Stomach smooth muscle (tissue), 2 donors: ENCODE results near the gene EFNB2.

Experiments used
- H3K27ac ChIP-seq: one replicate; pipeline ENCODE4 v1.7.0; 2013; ENCODE audit warnings: mild to moderate bottlenecking, low read length, inconsistent platforms
- H3K27me3 ChIP-seq, 2 donors: one replicate each; pipeline ENCODE4 v1.7.0; 2013; ENCODE audit warnings: low read length in 2 of 2; ENCODE audit not compliant: insufficient read depth in 2 of 2, control insufficient read depth in 1 of 2
- H3K36me3 ChIP-seq, 2 donors: one replicate each; pipeline ENCODE4 v1.7.0; 2013; ENCODE audit warnings: low read length in 2 of 2; ENCODE audit not compliant: control insufficient read depth in 2 of 2, insufficient read depth in 2 of 2
- H3K4me1 ChIP-seq: one replicate; pipeline ENCODE4 v1.7.0; 2013; ENCODE audit warnings: low read length; ENCODE audit not compliant: control insufficient read depth, insufficient read depth
- H3K4me3 ChIP-seq, 2 donors: one replicate each; pipeline ENCODE4 v1.7.0; 2013; ENCODE audit warnings: low read length in 2 of 2
- H3K9ac ChIP-seq, 2 donors: one replicate each; pipeline ENCODE4 v1.7.0; 2013; ENCODE audit warnings: low read length in 2 of 2, mild to moderate bottlenecking in 1 of 2
- H3K9me3 ChIP-seq, 2 donors: one replicate each; pipeline ENCODE4 v1.7.0; 2013; ENCODE audit warnings: low read length in 2 of 2; ENCODE audit not compliant: control insufficient read depth in 2 of 2
- donor health status: healthy.
- donor health status: Pancreatic carcinoma.

The EFNB2 gene

GRCh38 chr13:106477303-106477702 lies 58.2 kb downstream of the EFNB2 start:
- H3K4me1 ChIP-seq, result peaks cover 15% of the 10 kb centered on the region
- no peaks in the 10 kb centered on the region for H3K9me3 ChIP-seq
- no peaks in the 10 kb centered on the region for H3K36me3 ChIP-seq
- no peak overlapping the region for H3K27ac ChIP-seq
- H3K9ac ChIP-seq, result no peak overlapping the region
- H3K27me3 ChIP-seq, result no peaks in the 10 kb centered on the region
- no peak overlapping the region for H3K4me3 ChIP-seq

- H3K36me3 ChIP-seq, result no peaks in the 10 kb centered on the region
- H3K27me3 ChIP-seq, result no peaks in the 10 kb centered on the region
- no peak overlapping the region for H3K9ac ChIP-seq
- no peaks in the 10 kb centered on the region for H3K9me3 ChIP-seq
- no peak overlapping the region for H3K4me3 ChIP-seq
- peaks cover 21% of the 10 kb centered on the region for H3K4me1 ChIP-seq
- no peak overlapping the region for H3K27ac ChIP-seq
These were observed 59.6 kb downstream of the EFNB2 start for GRCh38 chr13:106475852-106476251.

GRCh38 chr13:106474912-106475311 lies 60.5 kb downstream of the EFNB2 start:
- H3K4me3 ChIP-seq, result no peak overlapping the region
- H3K27me3 ChIP-seq, result no peaks in the 10 kb centered on the region
- H3K4me1 ChIP-seq, result peaks cover 18% of the 10 kb centered on the region
- H3K36me3 ChIP-seq, result no peaks in the 10 kb centered on the region
- no peak overlapping the region for H3K9ac ChIP-seq
- H3K9me3 ChIP-seq, result no peaks in the 10 kb centered on the region
- H3K27ac ChIP-seq, result no peak overlapping the region

GRCh38 chr13:106473154-106473553 lies 62.3 kb downstream of the EFNB2 start:
- Histone ChIP-seq H3K27me3 (no peaks in the 10 kb centered on the region), H3K36me3 (no peaks in the 10 kb centered on the region), H3K4me1 (peaks cover 20% of the 10 kb centered on the region), H3K9ac (no peak overlapping the region), H3K27ac (peak overlapping the region; percentile 73), H3K9me3 (no peaks in the 10 kb centered on the region), H3K4me3 (no peak overlapping the region)

DNA sequence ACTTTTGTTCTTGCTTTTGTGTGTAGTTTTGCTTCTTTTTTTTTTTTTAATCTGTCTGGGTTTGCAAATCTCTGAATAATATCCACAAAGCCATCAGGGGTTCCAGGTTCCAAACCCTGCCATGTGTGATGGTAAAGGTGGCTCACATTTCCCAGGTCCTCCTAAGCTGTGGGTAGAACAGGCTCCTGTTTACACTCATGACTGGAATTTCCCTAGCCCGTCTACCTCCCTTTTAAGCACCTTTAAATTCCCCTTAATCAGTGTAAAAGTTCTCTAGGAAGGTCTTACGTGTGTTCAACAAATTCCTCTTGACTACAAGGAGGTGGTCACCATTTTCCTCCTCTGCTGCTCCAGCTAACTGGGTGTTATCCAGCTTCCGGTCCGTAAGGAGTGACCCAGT lies 62.8 kb downstream of the EFNB2 start:
- H3K27ac ChIP-seq, result peak overlapping the region; percentile 73
- no peaks in the 10 kb centered on the region for H3K9me3 ChIP-seq
- H3K36me3 ChIP-seq, result no peaks in the 10 kb centered on the region
- H3K9ac ChIP-seq, result peak overlapping the region; percentile 42 to 75
- peak overlapping the region; percentile 49 to 67 for H3K4me3 ChIP-seq
- H3K4me1 ChIP-seq, result peaks cover 24% of the 10 kb centered on the region
- H3K27me3 ChIP-seq, result no peaks in the 10 kb centered on the region

- peak overlapping the region; percentile 49 to 67 for H3K4me3 ChIP-seq
- peaks cover 26% of the 10 kb centered on the region for H3K4me1 ChIP-seq
- H3K9me3 ChIP-seq, result no peaks in the 10 kb centered on the region
- H3K27me3 ChIP-seq, result no peaks in the 10 kb centered on the region
- H3K27ac ChIP-seq, result peak overlapping the region; percentile 73
- peak overlapping the region; percentile 42 to 75 for H3K9ac ChIP-seq
- no peaks in the 10 kb centered on the region for H3K36me3 ChIP-seq
These were observed 63.4 kb downstream of the EFNB2 start for GRCh38 chr13:106471957-106472543.

DNA sequence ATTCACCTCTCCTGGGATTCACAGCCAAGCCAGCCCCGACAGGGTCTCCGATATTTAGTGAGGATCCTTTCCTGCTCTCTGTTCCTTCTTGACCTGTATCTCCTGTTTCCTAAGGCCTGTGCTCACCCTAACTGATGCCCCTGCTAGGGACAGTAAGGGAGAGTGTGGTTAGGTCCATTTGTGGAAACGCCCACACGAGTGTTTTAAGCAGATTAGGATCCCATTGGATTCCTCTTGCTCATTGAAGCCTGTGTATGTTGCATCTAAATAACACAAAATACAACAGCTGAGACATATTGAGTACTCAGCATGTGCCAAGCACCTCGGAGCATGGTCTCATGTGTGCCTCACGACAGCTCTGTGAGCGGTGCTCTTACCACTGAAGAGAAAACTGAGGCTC lies 64.9 kb downstream of the EFNB2 start:
- no peak overlapping the region for H3K27ac ChIP-seq
- H3K36me3 ChIP-seq, result no peaks in the 10 kb centered on the region
- peaks cover 20% of the 10 kb centered on the region for H3K4me1 ChIP-seq
- no peaks in the 10 kb centered on the region for H3K9me3 ChIP-seq
- no peaks in the 10 kb centered on the region for H3K27me3 ChIP-seq
- no peak overlapping the region for H3K9ac ChIP-seq
- no peak overlapping the region for H3K4me3 ChIP-seq

DNA sequence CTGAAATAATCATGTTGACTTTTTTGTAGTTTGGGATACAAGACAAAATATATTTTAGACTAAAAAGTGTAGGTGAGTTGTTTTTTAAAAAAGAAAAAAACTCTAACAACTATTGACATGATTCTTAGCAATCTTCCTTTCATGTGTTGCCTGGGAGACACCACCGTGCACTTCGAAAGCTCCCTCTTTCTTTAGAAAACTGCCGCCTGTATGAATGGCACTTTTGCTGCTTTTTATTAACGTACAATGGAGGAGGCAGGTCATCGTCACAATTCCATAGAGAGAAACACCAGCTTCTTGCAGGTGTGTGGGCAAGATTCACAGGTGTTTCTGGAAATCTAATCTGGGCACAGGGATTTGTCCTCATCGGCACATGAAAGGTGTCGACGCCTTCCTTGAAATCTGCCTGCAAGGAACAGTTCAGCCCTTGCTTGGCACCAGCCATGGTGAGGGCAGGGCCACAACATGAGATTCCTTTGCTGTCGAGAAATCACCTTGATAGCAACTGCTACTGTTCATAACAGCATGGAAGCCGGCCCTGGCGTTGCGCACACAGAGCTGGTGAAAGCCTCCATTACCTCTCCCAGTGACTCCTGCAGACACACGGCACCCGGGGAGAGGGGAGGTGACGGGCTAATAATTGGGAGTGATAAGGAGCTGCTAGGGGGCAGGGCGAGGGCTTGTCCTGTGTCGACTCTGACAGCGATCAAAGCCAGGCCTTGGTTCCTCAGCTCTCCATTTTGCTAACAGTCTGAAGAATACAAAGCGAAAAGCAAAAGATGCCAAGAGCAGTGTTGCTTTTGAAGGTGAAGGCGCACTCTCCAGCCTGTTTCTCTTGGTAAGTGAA lies 66.5 kb downstream of the EFNB2 start:
- Histone ChIP-seq H3K9me3 (no peaks in the 10 kb centered on the region), H3K27ac (peak overlapping the region; percentile 49), H3K4me3 (no peak overlapping the region), H3K27me3 (no peaks in the 10 kb centered on the region), H3K36me3 (no peaks in the 10 kb centered on the region), H3K9ac (no peak overlapping the region), H3K4me1 (peaks cover 20% of the 10 kb centered on the region)

GRCh38 chr13:106468207-106468606 lies 67.3 kb downstream of the EFNB2 start:
- peaks cover 20% of the 10 kb centered on the region for H3K4me1 ChIP-seq
- H3K36me3 ChIP-seq, result no peaks in the 10 kb centered on the region
- no peaks in the 10 kb centered on the region for H3K9me3 ChIP-seq
- no peaks in the 10 kb centered on the region for H3K27me3 ChIP-seq
- no peak overlapping the region for H3K9ac ChIP-seq
- peak overlapping the region; percentile 49 for H3K27ac ChIP-seq
- peak overlapping the region in 1 of 2 donors; percentile 44 for H3K4me3 ChIP-seq

- H3K27me3 ChIP-seq, result no peaks in the 10 kb centered on the region
- no peak overlapping the region for H3K9ac ChIP-seq
- H3K4me3 ChIP-seq, result no peak overlapping the region
- H3K27ac ChIP-seq, result peak overlapping the region; percentile 49
- no peaks in the 10 kb centered on the region for H3K9me3 ChIP-seq
- peaks cover 15% of the 10 kb centered on the region for H3K4me1 ChIP-seq
- no peaks in the 10 kb centered on the region for H3K36me3 ChIP-seq
These were observed 67.9 kb downstream of the EFNB2 start for GRCh38 chr13:106467427-106468122.
